Endometrial microvascular endothelial cells (primary cell): ENCODE results near the gene GRPEL1. TPM values are rescaled to one million over a fixed set of nuclear protein-coding genes. Genes with fewer than 3 reads are reported as not detected.
"Not testable (repeated sequence)": the region's sequence is repeated elsewhere in the genome, so short reads cannot be mapped to it uniquely, and the experiment has no call there.

ENCODE experiments used
- in situ Hi-C: cut with HindIII; loops from 2 replicates; pipeline ENCODE4 v1.10.0; 2017; ENCODE audit warnings: low sequenced_read_pairs, low pct_unique_long_range_greater_than_20kb; ENCODE audit errors: inconsistent ontology term
- total RNA-seq: library from RNA; depleted of rRNA; stranded (reverse); fragments of >200 nt; gene quantifications from one replicate; pipeline ENCODE4 v1.2.3, GENCODE V29; 2015; ENCODE audit errors: inconsistent ontology term

Gene GRPEL1
- total RNA-seq = 34.6 TPM

DNA sequence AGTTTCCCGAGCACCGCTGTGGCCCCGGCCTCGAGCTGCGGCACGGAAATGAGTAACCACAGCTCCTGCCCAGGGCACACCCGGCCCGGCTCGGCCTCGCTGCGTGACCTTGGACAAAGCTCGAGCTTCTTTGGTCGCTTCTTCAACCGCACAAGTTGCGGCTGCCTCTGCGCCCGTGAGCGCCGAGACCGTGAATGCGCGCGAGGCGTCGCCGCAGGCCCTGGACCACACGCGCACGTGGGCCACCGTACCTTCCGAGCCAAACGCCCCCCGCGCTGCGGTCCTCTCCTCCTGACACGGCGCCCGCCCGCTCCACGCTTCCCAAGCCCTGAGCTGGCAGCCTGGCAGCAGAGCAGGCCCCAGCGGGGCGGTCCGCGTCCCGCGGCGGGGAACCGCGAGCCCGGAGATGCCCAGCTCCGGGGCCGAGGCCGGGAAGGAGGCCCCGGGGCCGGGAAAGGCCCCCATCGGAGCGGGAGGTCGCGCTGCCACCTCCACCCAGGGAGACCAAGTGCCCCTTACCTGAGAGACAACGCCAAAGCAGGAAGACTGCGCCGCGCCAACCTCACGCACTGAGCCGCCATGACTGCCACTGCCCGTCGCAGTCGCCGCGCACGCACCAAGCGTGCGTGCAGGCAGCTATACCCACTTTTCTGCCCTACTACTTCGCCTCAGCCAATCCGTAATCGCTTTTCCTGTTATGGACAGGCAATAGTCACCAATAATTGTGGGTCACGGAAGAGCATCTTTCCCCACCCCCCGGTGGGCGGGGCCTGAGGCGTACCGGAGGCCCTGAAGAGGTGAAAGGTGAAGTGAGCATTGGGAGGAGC lies at the start of gene GRPEL1:
TSS of gene GRPEL1 (minus strand) at position 613 of the 827 bp plus-strand sequence. CDS start at position 581, 32 bp downstream.
- in situ Hi-C loops = no loop called here

DNA sequence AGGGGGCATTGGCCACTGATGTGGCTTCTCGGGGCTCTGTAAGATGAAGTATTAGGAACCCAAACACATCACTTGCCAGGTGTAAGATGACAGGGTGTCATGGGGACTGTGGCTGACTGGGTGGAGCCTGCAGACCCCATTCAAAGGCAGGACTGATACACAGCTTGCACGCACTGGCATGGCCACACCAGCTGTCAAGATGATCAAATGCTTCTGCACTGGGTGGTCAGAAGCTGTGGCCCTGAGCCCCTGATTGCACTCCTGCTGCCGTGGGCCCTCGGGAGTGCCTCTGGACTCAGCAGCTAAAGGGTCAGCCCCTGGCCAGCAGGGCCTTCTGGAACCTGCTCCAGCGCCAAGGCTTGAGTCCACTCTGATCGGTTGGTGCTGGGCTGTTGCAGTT lies 48.8 kb upstream of the GRPEL1 start:
- in situ Hi-C loops = no loop called here

DNA sequence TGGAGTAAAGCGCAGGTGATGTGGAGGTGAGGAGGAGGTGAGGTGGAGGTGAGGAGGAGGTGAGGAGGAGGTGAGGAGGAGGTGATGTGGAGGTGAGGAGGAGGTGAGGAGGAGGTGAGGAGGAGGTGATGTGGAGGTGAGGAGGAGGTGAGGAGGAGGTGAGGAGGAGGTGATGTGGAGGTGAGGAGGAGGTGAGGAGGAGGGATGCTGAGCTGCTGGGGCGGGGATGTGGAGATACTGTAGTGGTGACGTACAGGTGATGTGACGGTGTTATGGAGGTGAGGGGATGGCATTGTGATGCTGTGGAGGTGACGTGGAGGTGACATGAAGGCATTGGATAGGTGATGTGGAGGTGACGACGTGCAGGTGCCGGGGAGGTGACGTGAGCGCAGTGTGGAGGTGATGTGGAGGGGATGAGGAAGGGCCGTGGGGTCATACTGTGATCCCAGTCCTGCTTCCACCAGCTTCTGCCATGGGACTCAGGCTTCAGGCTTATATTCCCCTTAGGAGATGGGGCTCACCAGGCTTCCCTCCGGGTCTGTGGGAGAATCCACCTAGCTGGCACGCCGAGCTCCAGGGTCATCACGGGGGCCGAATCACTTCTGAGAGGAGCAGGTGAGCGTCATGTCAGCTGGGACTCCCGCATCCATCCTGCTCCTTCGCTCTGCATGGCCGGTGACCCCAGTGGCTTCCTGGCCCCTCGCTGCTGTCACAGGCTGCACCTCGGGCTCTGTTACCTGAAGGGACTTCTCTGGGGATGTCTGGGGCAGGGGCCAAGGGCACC lies 47.9 kb upstream of the GRPEL1 start:
- in situ Hi-C loops = no loop called here

GRCh38 chr4:7112656-7113055 lies 44.8 kb upstream of the GRPEL1 start:
- in situ Hi-C loops = no loop called here

- in situ Hi-C loops = no loop called here
Observed at GRCh38 chr4:7111441-7111840, 43.6 kb upstream of the GRPEL1 start.

GRCh38 chr4:7110546-7110945 lies 42.7 kb upstream of the GRPEL1 start:
- in situ Hi-C loops = no loop called here

GRCh38 chr4:7109169-7109568 lies 41.3 kb upstream of the GRPEL1 start:
- in situ Hi-C loops = no loop called here

DNA sequence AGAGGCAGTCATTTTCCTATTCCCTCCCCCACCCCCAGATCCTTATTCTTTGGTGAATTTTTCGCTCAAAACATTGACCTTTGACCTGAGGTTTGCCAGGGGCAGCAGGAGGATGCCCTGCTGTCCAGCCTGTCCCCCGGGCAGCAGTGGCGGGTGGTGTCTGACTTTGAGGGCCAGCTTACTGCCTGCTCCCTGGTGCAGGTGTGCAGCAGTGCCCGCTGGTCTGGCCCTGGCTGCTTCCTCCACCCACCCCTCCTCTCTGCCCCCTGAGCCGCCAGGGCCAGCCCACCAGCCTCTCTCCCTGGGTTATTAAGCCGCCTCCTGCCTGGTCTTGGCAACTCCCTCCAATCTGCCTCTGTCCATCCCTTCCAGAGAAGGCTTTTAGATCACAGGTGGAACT lies 40.8 kb upstream of the GRPEL1 start:
- in situ Hi-C loops = no loop called here

- in situ Hi-C loops = no loop called here
Observed at GRCh38 chr4:7108046-7108625, 40.3 kb upstream of the GRPEL1 start.

DNA sequence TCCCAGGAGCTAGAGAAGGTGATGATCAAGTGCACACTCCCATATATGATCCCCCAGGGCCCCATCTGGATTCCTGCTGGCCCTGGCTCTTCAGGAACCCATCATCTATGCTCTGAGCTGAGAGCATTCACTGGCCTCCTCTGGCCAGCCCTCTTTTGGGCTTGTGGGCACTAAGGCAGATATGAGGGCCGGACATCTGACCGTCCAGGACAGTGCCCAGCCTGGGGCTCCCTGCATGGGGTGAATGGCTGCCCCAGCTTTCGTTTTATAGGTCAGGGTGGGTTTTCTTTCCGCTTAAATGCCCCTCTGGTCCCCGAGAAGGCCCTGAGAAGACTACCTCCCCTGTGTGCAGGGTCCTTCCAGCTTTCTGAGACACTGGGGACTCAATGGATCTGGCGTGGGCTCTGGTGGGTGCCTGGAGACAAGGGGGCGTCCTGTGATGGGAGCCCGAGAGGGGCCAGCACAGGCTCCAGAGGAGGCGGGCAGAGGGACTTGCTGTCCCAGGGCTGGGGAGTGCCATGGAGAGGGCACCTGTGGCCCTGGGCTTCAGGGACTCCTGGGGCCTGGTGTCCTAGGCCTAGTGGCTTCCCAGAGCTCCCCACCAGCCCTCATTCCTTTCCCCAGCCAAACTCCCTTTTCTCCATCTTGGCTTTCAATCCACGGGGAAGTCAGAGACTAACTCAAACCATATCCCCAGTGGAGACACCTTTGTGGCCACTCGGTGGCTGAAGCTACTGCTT lies 39.5 kb upstream of the GRPEL1 start:
- in situ Hi-C loops = no loop called here

DNA sequence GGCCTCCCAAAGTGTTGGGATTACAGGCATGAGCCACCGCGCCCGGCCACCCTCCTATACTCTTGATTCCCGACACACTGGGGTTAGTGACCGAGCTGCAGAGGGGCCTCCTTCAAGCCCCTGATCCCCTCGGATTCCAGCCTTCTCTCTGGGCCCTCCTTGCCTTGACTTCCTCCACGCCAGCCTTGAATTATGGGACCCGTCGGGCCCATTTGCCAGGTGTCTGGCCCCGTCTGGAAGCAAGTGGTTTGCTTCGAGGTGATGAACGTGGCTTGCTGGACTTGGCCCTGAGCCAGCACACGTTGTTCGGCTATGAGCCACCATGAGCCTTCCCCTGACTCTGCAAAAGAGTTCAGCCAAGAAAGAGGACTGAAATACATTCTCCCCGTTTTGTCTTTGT lies 37.4 kb upstream of the GRPEL1 start:
- in situ Hi-C loops = no loop called here

- in situ Hi-C loops = no loop called here
Observed at GRCh38 chr4:7104366-7105031, 36.6 kb upstream of the GRPEL1 start.

DNA sequence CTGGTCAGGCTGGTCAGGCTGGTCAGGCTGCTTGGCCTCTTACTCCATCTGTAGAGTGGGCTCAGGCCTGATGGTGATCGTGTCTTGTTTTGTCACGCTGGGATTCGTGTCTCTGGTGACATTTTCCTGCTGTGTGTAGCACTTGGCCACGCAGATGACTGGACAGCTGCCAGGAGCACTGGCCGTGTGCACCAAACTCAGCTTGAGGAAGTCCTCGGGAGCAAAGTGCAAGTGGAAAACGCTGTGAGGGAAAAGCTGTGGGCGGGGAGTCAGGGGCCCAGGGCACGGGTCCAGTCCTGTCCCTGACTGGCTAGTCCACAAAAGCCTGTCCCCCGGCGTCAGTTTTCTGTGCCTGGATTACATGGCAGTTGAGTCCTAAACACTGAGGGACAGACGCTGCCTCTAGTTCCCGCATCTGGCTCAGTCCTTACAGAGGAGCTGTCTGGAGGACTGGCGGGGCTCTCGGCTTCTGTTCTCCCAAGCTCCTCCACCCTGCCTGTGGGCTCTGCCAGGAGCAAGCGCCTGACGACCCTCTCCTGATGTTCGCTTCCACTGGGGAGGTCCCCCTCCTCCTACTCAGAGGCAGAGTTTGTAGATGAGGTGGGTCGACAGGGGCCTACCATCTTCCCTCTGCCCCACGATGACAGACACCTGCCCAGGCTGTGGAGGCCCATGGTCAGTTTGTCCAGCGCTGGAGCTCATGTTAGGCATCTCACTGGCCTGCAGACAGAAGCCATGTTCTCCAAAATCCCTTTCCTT lies 35.9 kb upstream of the GRPEL1 start:
- in situ Hi-C loops = no loop called here

- in situ Hi-C loops = no loop called here
Observed at GRCh38 chr4:7103031-7103606, 35.3 kb upstream of the GRPEL1 start.

- in situ Hi-C loops = not testable (repeated sequence)
Observed at GRCh38 chr4:7102516-7102909, 34.6 kb upstream of the GRPEL1 start.

- in situ Hi-C loops = no loop called here
Observed at GRCh38 chr4:7101692-7102515, 34.0 kb upstream of the GRPEL1 start.

GRCh38 chr4:7096236-7096635 lies 28.4 kb upstream of the GRPEL1 start:
- in situ Hi-C loops = no loop called here
